PC-3 (cell line): ENCODE measurements around the gene MAPK1. TPM values are rescaled to one million over a fixed set of nuclear protein-coding genes. Genes with fewer than 3 reads are reported as not detected.

Source experiments
- ATAC-seq: fragments of 200-7000 bp; cut with Tn5 transposase; 2 replicates; pipeline ENCODE4 v1.9.1; 2020; ENCODE audit warnings: mild to moderate bottlenecking, moderate library complexity
- BruUV-seq: library from RNA; stranded (reverse); fragments of 400-500 nt; replicated peaks from 2 replicates; lab custom pipeline; 2021; lab: Mats Ljungman, UMichigan
- CTCF ChIA-PET: fragments of 300-600 bp; sonication (Branson Sonifier 250); formaldehyde crosslinking; loops from one replicate; lab custom pipeline; 2022; ENCODE audit warnings: antibody characterized with exemption; lab: Charles Lee
- POLR2A ChIA-PET: fragments of 300-600 bp; sonication (Branson Sonifier 250); formaldehyde crosslinking; loops from one replicate; lab custom pipeline; 2022; ENCODE audit warnings: antibody characterized with exemption; ENCODE audit not compliant: unreplicated experiment; lab: Charles Lee
- DNase-seq: peaks from one replicate; pipeline ENCODE4 v3.0.0-alpha.2; 2015
- H2AFZ ChIP-seq: fragments of 300-600 bp; sonication (generic); 2 replicates; pipeline ENCODE4 v1.6.0; 2016; ENCODE audit warnings: antibody characterized with exemption, low read length
- H3F3A ChIP-seq: fragments of 300-600 bp; sonication (generic); one replicate; pipeline ENCODE4 v1.6.0; 2017; ENCODE audit warnings: antibody characterized with exemption, low read length, control low read depth, mild to moderate bottlenecking; ENCODE audit not compliant: unreplicated experiment
- H3K27ac ChIP-seq: fragments of 300-600 bp; sonication (generic); 2 replicates; pipeline ENCODE4 v1.5.1; 2016; ENCODE audit warnings: mild to moderate bottlenecking, low read length
- H3K27me3 ChIP-seq: fragments of 300-600 bp; sonication (generic); 2 replicates; pipeline ENCODE4 v1.6.1; 2016; ENCODE audit warnings: low read length, mixed read lengths
- H3K36me3 ChIP-seq: fragments of 300-600 bp; sonication (generic); 2 replicates; pipeline ENCODE4 v1.6.1; 2016; ENCODE audit warnings: low read depth, mixed run types, low read length, mixed read lengths
- H3K4me1 ChIP-seq: fragments of 300-600 bp; sonication (generic); 2 replicates; pipeline ENCODE4 v1.5.1; 2016; ENCODE audit warnings: low read length; ENCODE audit not compliant: insufficient read depth
- H3K4me2 ChIP-seq: fragments of 300-600 bp; sonication (generic); 2 replicates; pipeline ENCODE4 v1.6.0; 2016; ENCODE audit warnings: low read length
- H3K4me3 ChIP-seq: fragments of 300-600 bp; sonication (generic); 2 replicates; pipeline ENCODE4 v1.5.1; 2016; ENCODE audit warnings: mild to moderate bottlenecking, low read length, mixed read lengths
- H3K79me2 ChIP-seq: fragments of 300-600 bp; sonication (generic); 2 replicates; pipeline ENCODE4 v1.6.1; 2017; ENCODE audit warnings: low read length, mixed read lengths
- H3K9ac ChIP-seq: fragments of 300-600 bp; sonication (generic); 2 replicates; pipeline ENCODE4 v1.6.0; 2016; ENCODE audit warnings: mild to moderate bottlenecking, low read length
- H3K9me2 ChIP-seq: fragments of 300-600 bp; sonication (generic); replicated peaks from 2 replicates; pipeline ENCODE4 v1.6.1; 2016; ENCODE audit warnings: mixed run types, low read length, mixed read lengths
- H3K9me3 ChIP-seq: fragments of 300-600 bp; sonication (generic); 2 replicates; pipeline ENCODE4 v1.6.1; 2016; ENCODE audit warnings: low read length, mixed read lengths
- H4K20me1 ChIP-seq: fragments of 300-600 bp; sonication (generic); 2 replicates; pipeline ENCODE4 v1.6.1; 2016; ENCODE audit warnings: low read length, mixed read lengths
- CTCF ChIP-seq: fragments of 300-600 bp; sonication (generic); conservative IDR thresholded peaks from 2 replicates; pipeline ENCODE4 v1.5.1; 2017; ENCODE audit warnings: antibody characterized with exemption, low read depth, mild to moderate bottlenecking, low read length
- EZH2 ChIP-seq: fragments of 300-600 bp; sonication (generic); IDR thresholded peaks from one replicate; pipeline ENCODE4 v1.6.1; 2017; ENCODE audit warnings: antibody characterized with exemption, mild to moderate bottlenecking, low read length; ENCODE audit not compliant: unreplicated experiment
- EZH2phosphoT487 ChIP-seq: fragments of 300-600 bp; sonication (generic); IDR thresholded peaks from 2 replicates; pipeline ENCODE4 v1.6.1; 2018; ENCODE audit warnings: mild to moderate bottlenecking, antibody characterized with exemption, low read length, borderline replicate concordance
- intact Hi-C: fragments of 100-400 bp; cut with micrococcal nuclease; formaldehyde crosslinking; loops from 2 replicates; pipeline ENCODE4 v1.9.0; 2023
- total RNA-seq: library from RNA; depleted of rRNA; stranded (reverse); fragments of >200 nt; gene quantifications from 2 replicates; pipeline ENCODE4 v1.2.3, GENCODE V29; 2014

Gene MAPK1
- total RNA-seq, 1 experiment from 2014 or later = 25.1 TPM

- Histone ChIP-seq H3K36me3 (no peaks in the 10 kb centered on the region), H3K4me3 (no peak overlapping the region), H3K27ac (no peak overlapping the region), H3K9ac (no peak overlapping the region), H3K4me1 (peaks cover 9% of the 10 kb centered on the region), H3F3A (no peaks in the 10 kb centered on the region), H3K9me3 (no peaks in the 10 kb centered on the region), H3K9me2 (no peaks in the 10 kb centered on the region), H3K27me3 (no peaks in the 10 kb centered on the region), H3K4me2 (no peak overlapping the region), H4K20me1 (peaks cover 2% of the 10 kb centered on the region; the same call in 1 of the 2 replicates), H3K79me2 (peaks cover 70% of the 10 kb centered on the region), H2AFZ (no peak overlapping the region)
- no TSS peak for BruUV-seq
- ATAC-seq (no peak), DNase-seq (no peak)
- ChIA-PET CTCF (no interaction called here), POLR2A (no interaction called here)
- TF ChIP-seq EZH2 (no peak), EZH2phosphoT487 (no peak), CTCF (no peak)
- intact Hi-C loops = no loop called here
These were observed 32.6 kb downstream of the MAPK1 start for GRCh38 chr22:21834869-21835268.

GRCh38 chr22:21832291-21833290, 34.9 kb downstream of the MAPK1 start:
- no peaks in the 10 kb centered on the region for H3K9me3 ChIP-seq
- no peak for ATAC-seq
- no peaks in the 10 kb centered on the region for H3K36me3 ChIP-seq
- ChIA-PET POLR2A (no interaction called here), CTCF (no interaction called here)
- H2AFZ ChIP-seq = no peak overlapping the region
- peaks cover 79% of the 10 kb centered on the region for H3K79me2 ChIP-seq
- no peak for DNase-seq
- no TSS peak for BruUV-seq
- H3K27ac ChIP-seq = no peak overlapping the region
- no peak for TF ChIP-seq EZH2
- TF ChIP-seq CTCF = no peak
- TF ChIP-seq EZH2phosphoT487 = no peak
- no peaks in the 10 kb centered on the region for H3F3A ChIP-seq
- H3K27me3 ChIP-seq = no peaks in the 10 kb centered on the region
- H4K20me1 ChIP-seq = peaks cover 20% of the 10 kb centered on the region; the same call in 1 of the 2 replicates
- intact Hi-C loops = no loop called here
- H3K4me3 ChIP-seq = no peak overlapping the region
- peaks cover 7% of the 10 kb centered on the region for H3K4me1 ChIP-seq
- no peak overlapping the region for H3K4me2 ChIP-seq
- no peaks in the 10 kb centered on the region for H3K9me2 ChIP-seq
- H3K9ac ChIP-seq = no peak overlapping the region

GRCh38 chr22:21829523-21829922, 37.9 kb downstream of the MAPK1 start:
- Histone ChIP-seq H3K79me2 (peaks cover 86% of the 10 kb centered on the region), H3K27me3 (no peaks in the 10 kb centered on the region), H3F3A (no peaks in the 10 kb centered on the region), H3K9me3 (no peaks in the 10 kb centered on the region), H3K4me3 (no peak overlapping the region), H2AFZ (no peak overlapping the region), H3K27ac (no peak overlapping the region), H3K4me2 (no peak overlapping the region), H3K36me3 (no peaks in the 10 kb centered on the region), H4K20me1 (peaks cover 27% of the 10 kb centered on the region; the same call in 1 of the 2 replicates), H3K9me2 (no peaks in the 10 kb centered on the region), H3K9ac (no peak overlapping the region), H3K4me1 (no peaks in the 10 kb centered on the region)
- no peak for DNase-seq
- no peak for ATAC-seq
- TF ChIP-seq EZH2 (no peak), CTCF (no peak), EZH2phosphoT487 (no peak)
- intact Hi-C loops = no loop called here
- no TSS peak for BruUV-seq
- CTCF ChIA-PET = no interaction called here
- POLR2A ChIA-PET = no interaction called here
